ENCODE measurements around the gene CCDC32. TPM values are rescaled to one million over a fixed set of nuclear protein-coding genes. Genes with fewer than 3 reads are reported as not detected.

The CCDC32 gene
- total RNA-seq, 1 experiment from 2014 or later: 25.3 TPM

DNA sequence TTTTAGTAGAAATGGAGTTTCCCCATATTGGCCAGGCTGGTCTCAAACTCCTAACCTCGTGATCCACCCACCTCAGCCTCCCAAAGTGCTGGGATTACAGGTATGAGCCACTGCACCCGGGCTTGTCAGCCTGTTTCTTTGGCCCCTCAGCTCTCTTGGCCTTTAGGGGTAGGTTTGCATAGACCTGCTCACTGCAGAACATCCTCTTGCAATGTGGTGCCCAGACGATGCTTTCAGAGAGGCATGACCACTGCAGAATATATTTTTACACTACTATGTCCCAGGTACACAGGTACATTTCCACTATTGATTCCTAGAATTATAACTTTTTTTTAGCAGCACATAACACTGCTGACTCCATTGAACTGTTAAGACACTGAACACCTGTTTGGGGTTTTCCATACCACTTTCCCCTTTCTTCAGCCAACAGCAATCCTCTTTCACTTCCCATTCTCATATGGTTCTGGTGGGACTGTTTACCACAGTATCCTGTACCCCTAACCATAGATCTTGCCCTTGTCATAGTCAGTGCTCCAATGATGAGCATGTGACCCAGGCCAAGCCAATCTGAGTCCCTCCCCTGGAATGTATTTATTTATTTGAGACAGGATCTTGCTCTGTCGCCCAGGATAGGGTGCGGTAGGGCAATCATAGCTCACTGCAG, 21.1 kb downstream of the CCDC32 start:
- no peaks in the 10 kb centered on the region for H3K9me3 ChIP-seq (ENCODE audit: low read length)
- no peak overlapping the region for H2AFZ ChIP-seq (ENCODE audit: low read length)
- no peak overlapping the region for H3K27ac ChIP-seq (ENCODE audit: low read length)
- H3K36me3 ChIP-seq (ENCODE audit: insufficient read depth, low read length): 0 out of 2 replicates have a peak, but pooled peaks cover 6% of the 10 kb centered on the region
- H3K4me1 ChIP-seq (ENCODE audit: low read length): no peaks in the 10 kb centered on the region
- no peaks in the 10 kb centered on the region for H3K27me3 ChIP-seq (ENCODE audit: low read length)
- DNase-seq: no peak
- H3K79me2 ChIP-seq (ENCODE audit: low read length): no peaks in the 10 kb centered on the region
- no peak overlapping the region for H3K4me3 ChIP-seq (ENCODE audit: low read length)
- no peak overlapping the region for H3K9ac ChIP-seq (ENCODE audit: low read length)
- no peaks in the 10 kb centered on the region for H4K20me1 ChIP-seq (ENCODE audit: insufficient read depth, low read depth, low read length)
- no peak overlapping the region for H3K4me2 ChIP-seq (ENCODE audit: low read depth, low read length, poor library complexity, severe bottlenecking)
- H3K9me2 ChIP-seq (replicated peaks; ENCODE audit: insufficient read depth, low read length): no peaks in the 10 kb centered on the region

DNA sequence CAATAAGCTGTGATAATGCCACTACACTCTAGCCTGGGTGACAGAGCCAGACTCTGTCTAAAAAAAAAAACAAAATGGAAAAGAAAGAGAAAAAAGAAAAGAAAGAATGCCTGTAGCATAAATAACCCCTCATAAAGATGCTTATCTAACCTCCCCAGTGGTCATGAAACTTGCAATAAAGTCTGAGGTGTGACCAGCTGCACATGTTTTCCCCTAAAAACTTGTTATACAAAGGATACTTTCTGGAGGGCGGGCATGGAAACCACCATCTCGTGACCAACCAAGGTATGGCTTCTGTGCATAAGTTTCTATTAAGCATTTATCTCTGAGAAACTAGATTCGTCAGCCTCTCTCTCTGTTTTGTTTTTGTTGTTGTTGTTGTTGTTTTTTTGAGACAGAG, 21.8 kb downstream of the CCDC32 start:
- Histone ChIP-seq H3K36me3 (ENCODE audit: insufficient read depth, low read length) (0 out of 2 replicates have a peak, but pooled peaks cover 2% of the 10 kb centered on the region), H2AFZ (ENCODE audit: low read length) (no peak overlapping the region), H3K4me2 (ENCODE audit: low read depth, low read length, poor library complexity, severe bottlenecking) (no peak overlapping the region), H3K79me2 (ENCODE audit: low read length) (no peaks in the 10 kb centered on the region), H3K4me1 (ENCODE audit: low read length) (no peaks in the 10 kb centered on the region), H3K9ac (ENCODE audit: low read length) (no peak overlapping the region), H3K4me3 (ENCODE audit: low read length) (no peak overlapping the region), H3K27ac (ENCODE audit: low read length) (no peak overlapping the region), H3K9me3 (ENCODE audit: low read length) (no peaks in the 10 kb centered on the region), H3K27me3 (ENCODE audit: low read length) (no peaks in the 10 kb centered on the region), H3K9me2 (replicated peaks; ENCODE audit: insufficient read depth, low read length) (no peaks in the 10 kb centered on the region), H4K20me1 (ENCODE audit: insufficient read depth, low read depth, low read length) (no peaks in the 10 kb centered on the region)
- no peak for DNase-seq

DNA sequence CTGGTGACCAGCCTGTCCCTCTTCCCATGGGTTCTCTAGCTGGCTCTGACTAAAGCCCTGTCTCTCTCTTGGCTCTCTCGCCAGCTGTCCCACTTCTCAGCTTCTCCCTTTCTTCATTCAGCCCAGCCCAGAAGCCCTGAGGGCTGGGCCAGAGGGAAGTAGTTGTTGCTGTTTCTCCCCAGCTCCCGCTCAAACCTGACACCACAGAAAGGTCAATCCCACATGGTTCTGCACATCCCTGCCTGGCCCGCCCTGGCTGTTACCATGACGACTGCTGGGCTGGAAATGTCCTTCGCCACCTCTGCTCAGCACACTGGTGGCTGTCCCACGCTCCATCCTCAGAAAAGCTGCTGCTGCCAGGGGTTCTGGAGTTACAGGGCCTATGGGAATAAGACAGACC, 25.9 kb downstream of the CCDC32 start:
- Histone ChIP-seq H3K9me2 (replicated peaks; ENCODE audit: insufficient read depth, low read length) (no peaks in the 10 kb centered on the region), H3K79me2 (ENCODE audit: low read length) (no peaks in the 10 kb centered on the region), H3K27me3 (ENCODE audit: low read length) (no peaks in the 10 kb centered on the region), H3K9me3 (ENCODE audit: low read length) (no peaks in the 10 kb centered on the region), H3K9ac (ENCODE audit: low read length) (no peak overlapping the region), H4K20me1 (ENCODE audit: insufficient read depth, low read depth, low read length) (no peaks in the 10 kb centered on the region), H3K36me3 (ENCODE audit: insufficient read depth, low read length) (no peaks in the 10 kb centered on the region), H3K4me1 (ENCODE audit: low read length) (no peaks in the 10 kb centered on the region), H3K27ac (ENCODE audit: low read length) (no peak overlapping the region), H2AFZ (ENCODE audit: low read length) (no peak overlapping the region), H3K4me2 (ENCODE audit: low read depth, low read length, poor library complexity, severe bottlenecking) (no peak overlapping the region), H3K4me3 (ENCODE audit: low read length) (no peak overlapping the region)
- no peak for DNase-seq

DNA sequence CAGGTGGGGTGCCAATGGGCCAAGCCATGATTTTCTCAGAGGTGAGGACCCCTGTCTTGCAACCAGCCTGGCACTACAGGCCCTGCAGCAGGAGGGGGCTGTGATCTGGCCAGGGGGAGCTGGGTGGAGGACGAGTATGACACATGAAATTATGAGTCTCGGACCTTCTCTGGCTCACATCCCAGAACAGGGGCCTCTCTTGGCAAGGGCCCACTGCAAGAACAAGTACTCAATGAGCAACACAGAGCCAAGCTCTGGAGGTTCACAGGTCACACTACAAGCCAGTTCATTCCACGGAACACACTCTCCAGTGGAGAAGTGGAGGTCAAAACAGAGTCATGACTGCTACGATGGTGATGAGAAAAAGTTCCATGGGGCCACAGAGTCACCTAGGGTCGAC, 28.3 kb downstream of the CCDC32 start:
- no peaks in the 10 kb centered on the region for H4K20me1 ChIP-seq (ENCODE audit: insufficient read depth, low read depth, low read length)
- no peaks in the 10 kb centered on the region for H3K36me3 ChIP-seq (ENCODE audit: insufficient read depth, low read length)
- no peak overlapping the region for H3K9ac ChIP-seq (ENCODE audit: low read length)
- H3K27ac ChIP-seq (ENCODE audit: low read length): no peak overlapping the region
- no peak overlapping the region for H3K4me3 ChIP-seq (ENCODE audit: low read length)
- no peaks in the 10 kb centered on the region for H3K79me2 ChIP-seq (ENCODE audit: low read length)
- H3K9me3 ChIP-seq (ENCODE audit: low read length): no peaks in the 10 kb centered on the region
- H2AFZ ChIP-seq (ENCODE audit: low read length): no peak overlapping the region
- H3K9me2 ChIP-seq (replicated peaks; ENCODE audit: insufficient read depth, low read length): no peaks in the 10 kb centered on the region
- H3K27me3 ChIP-seq (ENCODE audit: low read length): no peaks in the 10 kb centered on the region
- no peaks in the 10 kb centered on the region for H3K4me1 ChIP-seq (ENCODE audit: low read length)
- no peak for DNase-seq
- H3K4me2 ChIP-seq (ENCODE audit: low read depth, low read length, poor library complexity, severe bottlenecking): no peak overlapping the region

DNA sequence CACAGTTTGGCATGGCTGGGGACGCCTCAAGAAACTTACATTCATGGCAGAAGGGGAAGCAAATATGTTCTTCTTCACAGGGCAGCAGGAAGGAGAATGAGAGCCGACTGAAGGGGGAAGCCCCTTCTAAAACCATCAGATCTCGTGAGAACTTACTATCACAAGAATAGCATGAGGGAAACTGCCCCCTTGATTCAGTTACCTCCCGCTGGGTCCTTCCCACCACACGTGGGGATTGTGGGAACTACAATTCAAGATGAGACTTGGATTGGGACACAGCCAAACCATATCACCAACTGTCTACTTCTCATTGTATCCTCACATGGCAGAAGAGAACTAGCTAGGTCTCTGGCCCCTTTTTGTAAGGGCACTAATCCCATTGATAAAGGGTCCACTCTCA, 30.5 kb downstream of the CCDC32 start:
- Histone ChIP-seq H3K9me3 (ENCODE audit: low read length) (no peaks in the 10 kb centered on the region), H3K4me3 (ENCODE audit: low read length) (no peak overlapping the region), H4K20me1 (ENCODE audit: insufficient read depth, low read depth, low read length) (no peaks in the 10 kb centered on the region), H3K4me1 (ENCODE audit: low read length) (peaks cover 4% of the 10 kb centered on the region), H3K79me2 (ENCODE audit: low read length) (no peaks in the 10 kb centered on the region), H3K27me3 (ENCODE audit: low read length) (no peaks in the 10 kb centered on the region), H3K9me2 (replicated peaks; ENCODE audit: insufficient read depth, low read length) (no peaks in the 10 kb centered on the region), H2AFZ (ENCODE audit: low read length) (no peak overlapping the region), H3K27ac (ENCODE audit: low read length) (no peak overlapping the region), H3K36me3 (ENCODE audit: insufficient read depth, low read length) (no peaks in the 10 kb centered on the region), H3K4me2 (ENCODE audit: low read depth, low read length, poor library complexity, severe bottlenecking) (no peak overlapping the region), H3K9ac (ENCODE audit: low read length) (no peak overlapping the region)
- no peak for DNase-seq

DNA sequence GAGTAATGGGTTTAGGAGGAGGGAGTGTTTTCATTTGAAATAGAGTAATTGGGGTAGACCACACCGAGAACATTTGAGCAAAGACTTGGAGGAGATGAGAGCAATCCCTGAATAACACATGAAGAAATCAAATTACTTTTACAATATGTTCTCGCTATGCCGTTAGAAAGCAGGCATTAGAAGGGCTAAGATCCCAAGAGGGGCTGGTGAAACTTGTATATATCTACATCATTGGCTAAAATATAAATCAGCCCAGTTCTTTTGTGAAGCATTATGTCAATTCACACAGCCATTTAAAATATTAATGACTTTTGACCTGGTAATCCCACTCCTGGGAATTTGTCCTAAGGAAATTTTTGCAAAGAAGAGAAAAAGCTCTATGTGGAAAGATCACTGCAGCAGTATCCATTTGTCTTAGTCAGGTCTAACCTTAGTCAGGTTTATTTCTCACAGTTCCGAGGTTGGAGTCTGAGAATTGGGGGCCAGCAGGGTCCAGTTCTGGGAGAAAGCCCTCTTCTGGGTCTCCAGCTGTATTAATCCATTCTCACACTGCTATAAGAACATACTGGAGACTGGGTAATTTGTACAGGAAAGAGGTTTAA, 31.0 kb downstream of the CCDC32 start:
- Histone ChIP-seq H3K79me2 (ENCODE audit: low read length) (no peaks in the 10 kb centered on the region), H3K9me3 (ENCODE audit: low read length) (no peaks in the 10 kb centered on the region), H3K9ac (ENCODE audit: low read length) (no peak overlapping the region), H3K4me2 (ENCODE audit: low read depth, low read length, poor library complexity, severe bottlenecking) (no peak overlapping the region), H3K4me1 (ENCODE audit: low read length) (peaks cover 4% of the 10 kb centered on the region), H3K27me3 (ENCODE audit: low read length) (no peaks in the 10 kb centered on the region), H4K20me1 (ENCODE audit: insufficient read depth, low read depth, low read length) (no peaks in the 10 kb centered on the region), H3K4me3 (ENCODE audit: low read length) (no peak overlapping the region), H2AFZ (ENCODE audit: low read length) (no peak overlapping the region), H3K27ac (ENCODE audit: low read length) (no peak overlapping the region), H3K36me3 (ENCODE audit: insufficient read depth, low read length) (no peaks in the 10 kb centered on the region), H3K9me2 (replicated peaks; ENCODE audit: insufficient read depth, low read length) (no peaks in the 10 kb centered on the region)
- DNase-seq: no peak

DNA sequence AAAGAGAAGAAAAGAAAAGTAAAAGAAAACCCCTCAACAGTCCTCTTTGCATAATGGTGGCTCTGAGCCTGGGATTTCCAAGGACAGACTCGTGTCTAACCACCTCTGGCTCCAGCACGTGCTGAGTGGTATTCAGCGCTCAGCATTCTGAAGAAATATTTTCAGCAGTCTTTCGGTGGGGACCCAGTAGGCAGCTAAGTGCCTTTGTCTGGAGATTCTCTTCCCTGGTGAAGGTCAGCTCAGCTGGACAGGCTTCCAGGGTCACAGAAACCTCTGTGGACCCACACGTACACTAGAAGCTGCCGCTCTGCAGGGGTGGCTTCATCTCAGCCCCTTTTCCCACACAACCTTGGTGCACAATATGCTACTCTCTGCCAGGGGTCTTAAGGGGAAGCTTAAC, 36.0 kb downstream of the CCDC32 start:
- no peaks in the 10 kb centered on the region for H3K9me2 ChIP-seq (replicated peaks; ENCODE audit: insufficient read depth, low read length)
- H3K4me3 ChIP-seq (ENCODE audit: low read length): no peak overlapping the region
- H3K9ac ChIP-seq (ENCODE audit: low read length): no peak overlapping the region
- H3K27me3 ChIP-seq (ENCODE audit: low read length): no peaks in the 10 kb centered on the region
- H3K9me3 ChIP-seq (ENCODE audit: low read length): no peaks in the 10 kb centered on the region
- no peak overlapping the region for H3K27ac ChIP-seq (ENCODE audit: low read length)
- H3K79me2 ChIP-seq (ENCODE audit: low read length): no peaks in the 10 kb centered on the region
- no peak overlapping the region for H2AFZ ChIP-seq (ENCODE audit: low read length)
- peaks cover 4% of the 10 kb centered on the region for H3K4me1 ChIP-seq (ENCODE audit: low read length)
- H3K36me3 ChIP-seq (ENCODE audit: insufficient read depth, low read length): no peaks in the 10 kb centered on the region
- H4K20me1 ChIP-seq (ENCODE audit: insufficient read depth, low read depth, low read length): no peaks in the 10 kb centered on the region
- no peak overlapping the region for H3K4me2 ChIP-seq (ENCODE audit: low read depth, low read length, poor library complexity, severe bottlenecking)
- no peak for DNase-seq

DNA sequence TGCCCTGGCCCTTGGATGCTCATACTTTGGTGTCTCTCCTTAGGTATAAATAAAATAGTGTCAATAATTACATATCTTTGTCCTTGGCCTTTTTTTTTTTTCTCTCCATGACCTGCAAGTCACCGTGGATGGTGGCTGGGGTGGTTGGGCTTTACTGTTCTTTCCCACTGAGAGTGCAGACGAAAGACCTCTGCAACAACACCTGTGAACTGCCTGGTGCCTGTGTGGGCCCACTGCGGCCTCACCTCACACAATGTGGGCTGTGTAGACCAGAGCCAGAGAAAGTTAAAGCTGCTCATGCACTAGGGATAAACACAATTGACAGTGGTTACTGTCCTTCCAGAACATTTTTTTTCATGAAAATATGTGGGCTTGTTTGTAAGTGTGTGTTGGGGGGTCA, 39.0 kb downstream of the CCDC32 start:
- DNase-seq: no peak
- no peaks in the 10 kb centered on the region for H3K27me3 ChIP-seq (ENCODE audit: low read length)
- H3K9me3 ChIP-seq (ENCODE audit: low read length): no peaks in the 10 kb centered on the region
- no peak overlapping the region for H3K27ac ChIP-seq (ENCODE audit: low read length)
- no peaks in the 10 kb centered on the region for H3K9me2 ChIP-seq (replicated peaks; ENCODE audit: insufficient read depth, low read length)
- H4K20me1 ChIP-seq (ENCODE audit: insufficient read depth, low read depth, low read length): no peaks in the 10 kb centered on the region
- H3K79me2 ChIP-seq (ENCODE audit: low read length): no peaks in the 10 kb centered on the region
- H2AFZ ChIP-seq (ENCODE audit: low read length): no peak overlapping the region
- no peaks in the 10 kb centered on the region for H3K36me3 ChIP-seq (ENCODE audit: insufficient read depth, low read length)
- peaks cover 9% of the 10 kb centered on the region for H3K4me1 ChIP-seq (ENCODE audit: low read length)
- no peak overlapping the region for H3K4me2 ChIP-seq (ENCODE audit: low read depth, low read length, poor library complexity, severe bottlenecking)
- no peak overlapping the region for H3K9ac ChIP-seq (ENCODE audit: low read length)
- H3K4me3 ChIP-seq (ENCODE audit: low read length): no peak overlapping the region

All from Karpas-422 (cell line).